HG03196 (cell line): Measurements from ENCODE around the gene PSMA7.

Experiments
- ATAC-seq: cut with Tn5 transposase; IDR thresholded peaks from one replicate; pipeline ENCODE4 v1.9.1; 2021; ENCODE audit not compliant: unreplicated experiment

PSMA7 gene

GRCh38 chr20:62138204-62138543 lies 5.0 kb downstream of the PSMA7 start:
- ATAC-seq: no peak

GRCh38 chr20:62137478-62138203 lies 5.6 kb downstream of the PSMA7 start:
- no peak for ATAC-seq

DNA sequence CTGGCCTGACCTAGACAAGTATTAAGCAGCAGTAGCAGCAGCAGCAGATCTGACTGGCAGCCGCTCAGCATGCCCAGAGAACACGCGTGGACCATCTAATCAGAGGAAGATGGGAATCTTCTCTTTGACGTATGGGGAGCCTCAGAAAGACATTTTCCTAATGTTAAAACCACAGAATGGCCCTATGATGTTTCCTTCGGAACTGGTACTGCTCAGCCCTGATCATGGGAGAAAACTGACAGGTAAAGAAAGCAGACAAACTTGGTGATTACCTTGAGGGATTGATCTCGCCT lies 6.2 kb downstream of the PSMA7 start:
- ATAC-seq: no peak

GRCh38 chr20:62136283-62137091 lies 6.7 kb downstream of the PSMA7 start:
- ATAC-seq: no peak

DNA sequence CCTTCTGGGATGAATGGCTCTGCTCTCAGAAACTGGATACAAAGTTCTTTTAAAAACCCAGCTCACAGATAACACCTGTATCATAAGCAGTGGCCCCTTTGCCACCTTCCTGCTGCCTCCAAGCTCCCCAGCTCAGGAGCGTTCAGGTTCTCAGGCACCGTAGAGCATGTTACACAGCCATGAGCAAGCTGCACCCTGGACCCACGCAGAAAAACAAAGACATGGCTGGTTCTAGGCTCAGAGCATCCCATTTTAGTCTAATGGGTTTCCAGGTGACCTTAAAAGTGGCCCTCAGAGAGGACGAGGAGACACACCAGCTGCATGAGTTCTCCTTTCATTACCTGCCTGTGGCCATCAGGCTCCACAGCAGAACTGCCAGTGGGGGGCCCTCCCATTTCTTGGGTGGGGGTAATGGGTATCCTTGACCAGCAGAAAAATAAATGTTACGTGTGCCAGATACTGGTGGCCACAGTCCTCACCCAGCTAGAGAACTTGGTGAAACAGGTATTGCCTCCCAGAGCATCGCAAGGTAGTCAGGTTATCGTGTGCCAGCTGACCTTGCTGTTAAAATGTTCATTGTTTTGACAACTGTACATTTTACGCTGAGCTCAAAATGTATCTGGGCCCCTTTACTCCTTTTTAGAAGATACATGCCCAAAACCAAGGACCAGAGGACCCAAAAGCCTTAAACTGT lies 7.5 kb downstream of the PSMA7 start:
- ATAC-seq: no peak

GRCh38 chr20:62134735-62135231 lies 8.4 kb downstream of the PSMA7 start:
- no peak for ATAC-seq

GRCh38 chr20:62133864-62134263 lies 9.3 kb downstream of the PSMA7 start:
- ATAC-seq: no peak

GRCh38 chr20:62133051-62133845 lies 9.9 kb downstream of the PSMA7 start:
- no peak for ATAC-seq

GRCh38 chr20:62132421-62132820 lies 10.8 kb downstream of the PSMA7 start:
- ATAC-seq: no peak

DNA sequence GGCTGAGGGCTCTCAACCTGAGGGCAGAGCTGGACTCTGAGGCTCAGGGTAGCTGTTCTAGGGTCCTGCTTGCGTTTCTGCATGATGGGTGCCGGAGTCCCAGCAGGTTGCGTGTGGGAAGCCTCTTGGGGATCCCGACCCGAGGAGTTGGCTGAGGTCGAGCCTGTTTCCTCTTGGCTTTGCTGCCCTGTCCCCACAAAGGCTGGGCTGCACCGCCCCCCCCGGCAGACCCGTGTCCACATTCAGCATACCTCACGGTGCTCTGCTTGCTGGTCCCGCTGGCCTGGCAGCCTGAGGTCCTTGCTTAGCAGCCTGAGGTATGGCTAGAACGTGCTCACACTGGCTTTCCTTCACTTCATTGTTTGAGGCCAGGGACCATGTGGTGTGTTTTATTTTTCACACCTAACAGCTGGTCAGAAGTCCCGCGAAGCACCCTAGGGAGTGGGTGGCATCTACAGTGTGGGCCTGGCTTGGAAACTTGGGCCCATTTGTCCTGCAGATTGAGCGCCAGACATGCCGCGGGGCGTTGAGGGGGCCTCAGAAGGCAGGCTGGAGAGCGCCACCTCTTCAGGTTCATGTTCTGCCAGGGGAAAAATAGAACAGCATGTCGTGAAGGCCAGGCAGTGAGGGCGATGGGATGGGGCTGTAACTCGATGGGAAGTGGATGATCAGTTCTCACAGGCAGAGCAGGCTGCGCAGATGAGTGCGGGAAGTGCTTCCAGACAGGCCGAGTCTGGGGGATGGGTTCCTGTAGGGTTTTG lies 11.5 kb downstream of the PSMA7 start:
- ATAC-seq: no peak

DNA sequence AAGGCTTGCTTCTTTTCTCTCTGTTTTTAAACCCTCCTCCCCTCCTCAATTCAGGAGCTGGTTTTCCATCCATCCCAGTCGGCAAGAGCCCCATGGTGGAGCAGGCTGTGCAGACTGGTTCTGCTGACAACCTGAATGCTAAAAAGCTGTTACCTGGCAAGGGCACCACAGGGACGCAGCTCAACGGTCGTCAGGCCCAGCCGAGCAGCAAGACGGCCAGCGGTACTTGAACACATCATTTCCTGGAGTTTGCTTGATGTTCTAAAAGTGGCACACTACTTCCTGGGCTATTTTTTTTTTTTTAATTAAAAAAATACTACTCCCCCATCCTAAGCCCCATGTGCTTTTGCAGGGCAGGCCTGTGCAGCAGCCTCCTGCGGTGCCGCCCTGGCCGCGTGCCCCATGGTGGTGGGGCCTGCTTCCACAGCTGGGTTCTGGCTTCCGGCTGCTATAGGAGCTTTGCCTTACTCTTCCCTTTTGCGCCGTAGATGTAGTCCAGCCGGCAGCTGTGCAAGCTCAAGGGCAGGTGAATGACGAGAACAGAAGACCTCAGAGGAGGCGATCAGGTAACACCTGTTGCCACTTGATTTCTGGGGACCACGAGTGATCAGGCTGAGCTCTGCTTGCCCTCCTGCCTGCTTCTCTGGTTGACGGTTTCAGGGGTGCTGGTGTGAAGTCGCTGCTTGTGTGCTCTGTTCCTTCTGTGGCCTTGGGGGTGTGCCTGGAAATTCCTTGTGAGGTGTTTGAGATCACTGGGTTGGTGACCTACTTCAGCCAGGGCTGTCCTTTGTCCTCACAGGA lies 13.3 kb downstream of the PSMA7 start:
- no peak for ATAC-seq

GRCh38 chr20:62128502-62128901 lies 14.7 kb downstream of the PSMA7 start:
- no peak for ATAC-seq

DNA sequence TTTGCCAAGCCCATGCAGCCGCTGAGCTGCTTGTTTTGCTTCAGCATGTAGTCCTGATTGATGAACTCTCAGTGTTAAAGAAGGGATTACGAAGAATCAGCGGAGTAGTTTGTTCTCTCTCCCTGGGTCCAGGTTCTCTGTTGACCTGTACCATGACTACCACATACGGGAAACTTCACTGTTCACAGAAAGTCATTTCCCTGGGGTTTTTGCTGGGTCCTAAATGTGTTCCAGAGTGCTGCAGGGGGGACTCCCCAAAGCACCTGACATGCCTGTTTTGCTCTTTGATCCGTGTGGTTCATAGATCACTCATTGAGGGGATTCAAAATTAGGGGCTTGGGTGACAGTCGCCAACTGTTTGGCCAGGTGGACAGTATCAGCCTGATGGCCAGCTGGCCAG lies 15.4 kb downstream of the PSMA7 start:
- no peak for ATAC-seq

DNA sequence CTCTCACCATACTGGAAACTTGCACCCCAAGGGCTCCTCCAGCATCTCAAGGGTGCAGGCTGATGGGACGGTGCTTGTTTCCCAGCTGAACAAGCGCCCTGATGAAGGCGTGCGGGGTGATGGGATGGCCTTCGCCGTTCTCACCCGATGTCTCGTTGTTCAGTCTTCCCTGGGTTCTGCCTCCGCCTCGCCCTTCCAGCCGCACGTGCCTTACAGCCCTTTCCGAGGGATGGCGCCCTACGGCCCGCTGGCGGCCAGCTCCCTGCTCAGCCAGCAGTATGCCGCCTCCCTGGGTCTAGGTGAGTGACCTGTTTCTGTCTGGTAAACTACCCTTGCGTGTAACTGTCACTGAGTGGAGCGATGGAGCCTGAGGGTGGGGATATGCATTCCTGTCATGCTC lies 17.1 kb downstream of the PSMA7 start:
- no peak for ATAC-seq

DNA sequence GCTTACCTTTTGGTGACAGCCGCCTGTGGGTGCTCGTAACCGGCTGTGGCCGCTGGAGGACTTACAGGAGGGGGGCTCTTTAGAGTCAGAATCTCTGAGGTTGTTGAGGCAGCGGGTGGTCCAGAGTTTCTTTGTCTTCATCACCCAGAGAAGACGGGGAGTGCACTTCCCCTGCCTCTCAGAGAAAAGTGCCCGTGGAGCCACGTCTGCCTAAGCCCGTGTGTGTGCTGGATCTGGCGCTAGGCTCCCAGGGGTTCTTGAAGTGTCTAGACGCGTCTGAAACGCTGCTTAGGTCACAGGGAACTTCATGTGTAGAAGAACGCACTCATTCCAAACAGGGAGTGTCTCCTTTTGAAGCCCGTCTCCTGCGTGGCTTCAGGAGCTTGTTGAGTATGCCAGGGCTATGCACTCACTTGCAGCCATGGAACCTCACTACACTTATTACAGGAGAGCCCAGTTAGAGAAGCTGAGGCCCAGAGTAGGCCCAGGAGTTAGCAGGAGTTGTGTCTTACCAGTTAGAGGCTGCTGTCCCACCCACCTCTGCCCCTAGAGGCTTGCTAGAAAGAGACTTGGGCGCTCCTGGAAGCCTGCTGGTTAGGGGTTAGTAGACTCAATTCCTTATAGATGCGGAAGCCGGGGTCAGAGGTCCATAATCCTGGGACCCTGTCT lies 19.6 kb downstream of the PSMA7 start:
- no peak for ATAC-seq

- ATAC-seq: no peak
Observed at GRCh38 chr20:62122654-62123449, 20.3 kb downstream of the PSMA7 start.

DNA sequence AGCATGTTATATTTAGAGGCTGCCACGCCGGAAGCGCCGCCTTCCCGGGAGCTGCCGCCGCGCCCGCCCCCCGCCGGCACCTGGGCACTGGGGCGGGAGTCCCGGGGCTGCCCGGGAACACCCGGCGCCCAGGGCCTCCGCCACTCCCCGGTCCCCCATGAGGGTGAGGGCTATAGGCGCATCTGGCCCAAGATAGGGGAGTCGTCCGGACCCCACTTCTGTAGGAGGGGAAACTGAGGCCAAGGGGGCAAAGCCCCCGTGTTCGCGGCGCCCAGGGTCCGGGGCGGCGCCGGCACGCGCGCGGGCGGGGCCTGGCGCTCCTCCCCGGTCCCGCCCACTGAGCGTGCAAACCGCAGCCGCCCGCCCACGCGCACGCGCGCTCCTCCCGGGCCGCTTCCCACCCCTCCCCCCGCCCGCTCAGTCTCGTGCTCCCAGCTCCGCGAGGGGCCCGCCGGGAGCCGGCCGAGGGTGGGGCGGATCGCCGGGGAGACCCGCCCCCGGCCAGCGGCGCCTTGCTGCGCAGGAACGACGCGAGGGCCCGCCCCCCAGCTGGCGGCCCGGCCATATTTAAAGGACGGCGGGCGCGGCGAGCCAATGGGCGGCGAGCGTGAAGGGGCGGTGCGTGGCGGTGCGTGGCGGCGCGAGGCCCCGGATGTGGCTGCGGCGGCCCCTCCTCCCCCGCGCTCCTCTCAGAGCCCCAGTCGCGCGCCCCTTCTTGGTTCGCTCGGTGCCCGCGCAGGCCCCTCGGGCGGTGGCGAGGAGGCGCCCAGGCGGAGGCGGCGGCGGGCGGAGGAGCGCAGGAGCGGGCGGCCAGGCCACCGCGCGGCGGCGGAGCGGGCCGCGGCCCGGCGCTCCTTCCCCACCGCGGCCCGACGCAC lies 21.2 kb downstream of the PSMA7 start, which contains the start of gene LSM14B:
Gene LSM14B (plus strand): TSS at position 700 of the 878 bp plus-strand sequence. CDS start 192 bp downstream, outside the sequence.
- ATAC-seq: peak; percentile 72
